Stomach smooth muscle (tissue), 2 donors: ENCODE results near the gene RASL10B.

Experiments
- H3K27ac ChIP-seq: one replicate; pipeline ENCODE4 v1.7.0; 2013; ENCODE audit warnings: mild to moderate bottlenecking, low read length, inconsistent platforms
- H3K27me3 ChIP-seq, 2 donors: one replicate each; pipeline ENCODE4 v1.7.0; 2013; ENCODE audit warnings: low read length in 2 of 2; ENCODE audit not compliant: insufficient read depth in 2 of 2, control insufficient read depth in 1 of 2
- H3K36me3 ChIP-seq, 2 donors: one replicate each; pipeline ENCODE4 v1.7.0; 2013; ENCODE audit warnings: low read length in 2 of 2; ENCODE audit not compliant: control insufficient read depth in 2 of 2, insufficient read depth in 2 of 2
- H3K4me1 ChIP-seq: one replicate; pipeline ENCODE4 v1.7.0; 2013; ENCODE audit warnings: low read length; ENCODE audit not compliant: control insufficient read depth, insufficient read depth
- H3K4me3 ChIP-seq, 2 donors: one replicate each; pipeline ENCODE4 v1.7.0; 2013; ENCODE audit warnings: low read length in 2 of 2
- H3K9ac ChIP-seq, 2 donors: one replicate each; pipeline ENCODE4 v1.7.0; 2013; ENCODE audit warnings: low read length in 2 of 2, mild to moderate bottlenecking in 1 of 2
- H3K9me3 ChIP-seq, 2 donors: one replicate each; pipeline ENCODE4 v1.7.0; 2013; ENCODE audit warnings: low read length in 2 of 2; ENCODE audit not compliant: control insufficient read depth in 2 of 2
- donor health status: healthy.
- donor health status: Pancreatic carcinoma.

Gene RASL10B

GRCh38 chr17:35742496-35742895 lies 11.1 kb downstream of the RASL10B start:
- H3K4me3 ChIP-seq: no peak overlapping the region
- H3K27me3 ChIP-seq: peaks cover 44 to 52% of the 10 kb centered on the region in 2 donors

GRCh38 chr17:35742896-35743477 lies 11.5 kb downstream of the RASL10B start:
- Histone ChIP-seq H3K9me3 (no peaks in the 10 kb centered on the region), H3K4me1 (peaks cover 3% of the 10 kb centered on the region), H3K27me3 (peaks cover 48 to 56% of the 10 kb centered on the region in 2 donors), H3K27ac (no peak overlapping the region), H3K36me3 (no peaks in the 10 kb centered on the region), H3K9ac (no peak overlapping the region), H3K4me3 (no peak overlapping the region)

More at GRCh38 chr17:35742496-35742895, 11.1 kb downstream of the RASL10B start:
- H3K9me3 ChIP-seq: no peaks in the 10 kb centered on the region
- H3K9ac ChIP-seq: no peak overlapping the region
- no peak overlapping the region for H3K27ac ChIP-seq
- H3K36me3 ChIP-seq: no peaks in the 10 kb centered on the region
- peaks cover 3% of the 10 kb centered on the region for H3K4me1 ChIP-seq

GRCh38 chr17:35743626-35744328 lies 12.3 kb downstream of the RASL10B start:
- peaks cover 3% of the 10 kb centered on the region for H3K4me1 ChIP-seq

GRCh38 chr17:35744830-35745229 lies 13.4 kb downstream of the RASL10B start:
- H3K27ac ChIP-seq: no peak overlapping the region
- H3K4me1 ChIP-seq: peaks cover 6% of the 10 kb centered on the region
- H3K9me3 ChIP-seq: no peaks in the 10 kb centered on the region
- no peaks in the 10 kb centered on the region for H3K36me3 ChIP-seq
- no peak overlapping the region for H3K9ac ChIP-seq
- H3K27me3 ChIP-seq: peaks cover 63 to 75% of the 10 kb centered on the region in 2 donors
- H3K4me3 ChIP-seq: no peak overlapping the region

More at GRCh38 chr17:35743626-35744328, 12.3 kb downstream of the RASL10B start:
- Histone ChIP-seq H3K27ac (no peak overlapping the region), H3K9me3 (no peaks in the 10 kb centered on the region), H3K4me3 (no peak overlapping the region), H3K9ac (no peak overlapping the region), H3K27me3 (peaks cover 55 to 64% of the 10 kb centered on the region in 2 donors), H3K36me3 (no peaks in the 10 kb centered on the region)

GRCh38 chr17:35745246-35745645 lies 13.8 kb downstream of the RASL10B start:
- H3K9me3 ChIP-seq: no peaks in the 10 kb centered on the region
- H3K27me3 ChIP-seq: peaks cover 61 to 76% of the 10 kb centered on the region in 2 donors
- H3K4me1 ChIP-seq: peaks cover 6% of the 10 kb centered on the region
- no peak overlapping the region for H3K9ac ChIP-seq
- H3K4me3 ChIP-seq: no peak overlapping the region
- H3K27ac ChIP-seq: no peak overlapping the region
- no peaks in the 10 kb centered on the region for H3K36me3 ChIP-seq

- Histone ChIP-seq H3K27ac (no peak overlapping the region), H3K4me3 (no peak overlapping the region), H3K9ac (no peak overlapping the region), H3K27me3 (peaks cover 63 to 75% of the 10 kb centered on the region in 2 donors), H3K36me3 (no peaks in the 10 kb centered on the region), H3K4me1 (peaks cover 6% of the 10 kb centered on the region), H3K9me3 (no peaks in the 10 kb centered on the region)
Observed at GRCh38 chr17:35745749-35746320, 14.4 kb downstream of the RASL10B start.

- peaks cover 55 to 57% of the 10 kb centered on the region in 2 donors for H3K27me3 ChIP-seq
Observed at GRCh38 chr17:35747540-35748017, 16.1 kb downstream of the RASL10B start.

GRCh38 chr17:35748341-35748841 lies 17.0 kb downstream of the RASL10B start:
- Histone ChIP-seq H3K4me1 (peaks cover 15% of the 10 kb centered on the region), H3K9me3 (no peaks in the 10 kb centered on the region), H3K4me3 (no peak overlapping the region), H3K36me3 (no peaks in the 10 kb centered on the region), H3K27ac (no peak overlapping the region), H3K27me3 (peaks cover 48 to 52% of the 10 kb centered on the region in 2 donors), H3K9ac (no peak overlapping the region)

More at GRCh38 chr17:35747540-35748017, 16.1 kb downstream of the RASL10B start:
- H3K9ac ChIP-seq: no peak overlapping the region
- H3K4me3 ChIP-seq: no peak overlapping the region
- H3K27ac ChIP-seq: no peak overlapping the region
- no peaks in the 10 kb centered on the region for H3K36me3 ChIP-seq
- H3K9me3 ChIP-seq: no peaks in the 10 kb centered on the region
- H3K4me1 ChIP-seq: peaks cover 8% of the 10 kb centered on the region

GRCh38 chr17:35748979-35749378 lies 17.5 kb downstream of the RASL10B start:
- Histone ChIP-seq H3K9ac (no peak overlapping the region), H3K4me1 (peaks cover 15% of the 10 kb centered on the region), H3K4me3 (no peak overlapping the region), H3K9me3 (no peaks in the 10 kb centered on the region), H3K27me3 (peaks cover 42 to 46% of the 10 kb centered on the region in 2 donors), H3K27ac (no peak overlapping the region), H3K36me3 (no peaks in the 10 kb centered on the region)

GRCh38 chr17:35749560-35750412 lies 18.3 kb downstream of the RASL10B start:
- H3K9ac ChIP-seq: no peak overlapping the region
- no peaks in the 10 kb centered on the region for H3K9me3 ChIP-seq
- H3K4me3 ChIP-seq: no peak overlapping the region
- no peaks in the 10 kb centered on the region for H3K36me3 ChIP-seq
- H3K27me3 ChIP-seq: peaks cover 39 to 42% of the 10 kb centered on the region in 2 donors
- peaks cover 15% of the 10 kb centered on the region for H3K4me1 ChIP-seq
- no peak overlapping the region for H3K27ac ChIP-seq
